ENCODE measurements around the gene AUTS2.

Gene AUTS2

GRCh38 chr7:69826283-69826682 lies 228.0 kb downstream of the AUTS2 start:
- DNase-seq, result no peak

GRCh38 chr7:69827140-69827539 lies 228.9 kb downstream of the AUTS2 start:
- no peak for DNase-seq

- no peak for DNase-seq
Measured at GRCh38 chr7:69827558-69827957, 229.3 kb downstream of the AUTS2 start.

- DNase-seq, result no peak
Measured at GRCh38 chr7:69832356-69832755, 234.1 kb downstream of the AUTS2 start.

- DNase-seq, result no peak
Measured at GRCh38 chr7:69833964-69834363, 235.7 kb downstream of the AUTS2 start.

- no peak for DNase-seq
Measured at GRCh38 chr7:69836702-69837101, 238.4 kb downstream of the AUTS2 start.

GRCh38 chr7:69837387-69838068 lies 239.3 kb downstream of the AUTS2 start:
- no peak for DNase-seq

GRCh38 chr7:69839782-69840181 lies 241.5 kb downstream of the AUTS2 start:
- no peak for DNase-seq

- DNase-seq, result no peak
Measured at GRCh38 chr7:69840248-69840647, 242.0 kb downstream of the AUTS2 start.

GRCh38 chr7:69843653-69844052 lies 245.4 kb downstream of the AUTS2 start:
- DNase-seq, result no peak

GRCh38 chr7:69844264-69844868 lies 246.1 kb downstream of the AUTS2 start:
- no peak for DNase-seq

GRCh38 chr7:69845721-69846495 lies 247.6 kb downstream of the AUTS2 start:
- DNase-seq, result no peak

- DNase-seq, result no peak
Measured at GRCh38 chr7:69847921-69848612, 249.8 kb downstream of the AUTS2 start.

GRCh38 chr7:69849268-69849667 lies 251.0 kb downstream of the AUTS2 start:
- DNase-seq, result no peak

- no peak for DNase-seq
Measured at GRCh38 chr7:69857014-69857413, 258.7 kb downstream of the AUTS2 start.

GRCh38 chr7:69858471-69858870 lies 260.2 kb downstream of the AUTS2 start:
- DNase-seq, result no peak

- DNase-seq, result no peak
Measured at GRCh38 chr7:69859342-69859741, 261.1 kb downstream of the AUTS2 start.

- no peak for DNase-seq
Measured at GRCh38 chr7:69860486-69860885, 262.2 kb downstream of the AUTS2 start.

GRCh38 chr7:69860941-69861622 lies 262.8 kb downstream of the AUTS2 start:
- DNase-seq, result no peak

GRCh38 chr7:69862413-69863064 lies 264.3 kb downstream of the AUTS2 start:
- DNase-seq, result no peak

- no peak for DNase-seq
Measured at GRCh38 chr7:69864274-69864673, 266.0 kb downstream of the AUTS2 start.

GRCh38 chr7:69864822-69865221 lies 266.5 kb downstream of the AUTS2 start:
- no peak for DNase-seq

All from suppressor macrophage treated with lipopolysaccharide for 4 hours (primary cell).